ENCODE results near the gene PSD4.

Gene PSD4

GRCh38 chr2:113219889-113220641 lies 46.3 kb downstream of the PSD4 start:
- DNase-seq (ENCODE audit: low read depth in 1 of 2, low spot score in 1 of 2), result no peak

GRCh38 chr2:113220970-113221708 lies 47.4 kb downstream of the PSD4 start:
- DNase-seq (ENCODE audit: low read depth in 1 of 2, low spot score in 1 of 2), result no peak

- no peak for DNase-seq (ENCODE audit: low read depth in 1 of 2, low spot score in 1 of 2)
Measured at GRCh38 chr2:113221846-113222245, 48.1 kb downstream of the PSD4 start.

- no peak for DNase-seq (ENCODE audit: low read depth in 1 of 2, low spot score in 1 of 2)
Measured at GRCh38 chr2:113223813-113224212, 50.0 kb downstream of the PSD4 start.

GRCh38 chr2:113224647-113225236 lies 51.0 kb downstream of the PSD4 start:
- no peak for DNase-seq (ENCODE audit: low read depth in 1 of 2, low spot score in 1 of 2)

- no peak for DNase-seq (ENCODE audit: low read depth in 1 of 2, low spot score in 1 of 2)
Measured at GRCh38 chr2:113225263-113226259, 51.8 kb downstream of the PSD4 start.

- DNase-seq (ENCODE audit: low read depth in 1 of 2, low spot score in 1 of 2), result no peak
Measured at GRCh38 chr2:113226462-113226861, 52.7 kb downstream of the PSD4 start.

GRCh38 chr2:113227290-113227689 lies 53.5 kb downstream of the PSD4 start:
- no peak for DNase-seq (ENCODE audit: low read depth in 1 of 2, low spot score in 1 of 2)

- no peak for DNase-seq (ENCODE audit: low read depth in 1 of 2, low spot score in 1 of 2)
Measured at GRCh38 chr2:113227698-113228097, 53.9 kb downstream of the PSD4 start.

- no peak for DNase-seq (ENCODE audit: low read depth in 1 of 2, low spot score in 1 of 2)
Measured at GRCh38 chr2:113228351-113228750, 54.6 kb downstream of the PSD4 start.

- no peak for DNase-seq (ENCODE audit: low read depth in 1 of 2, low spot score in 1 of 2)
Measured at GRCh38 chr2:113228991-113229716, 55.4 kb downstream of the PSD4 start.

- DNase-seq (ENCODE audit: low read depth in 1 of 2, low spot score in 1 of 2), result no peak
Measured at GRCh38 chr2:113229795-113230194, 56.0 kb downstream of the PSD4 start.

- DNase-seq (ENCODE audit: low read depth in 1 of 2, low spot score in 1 of 2), result no peak
Measured at GRCh38 chr2:113230531-113230930, 56.8 kb downstream of the PSD4 start.

GRCh38 chr2:113231064-113231463 lies 57.3 kb downstream of the PSD4 start:
- no peak for DNase-seq (ENCODE audit: low read depth in 1 of 2, low spot score in 1 of 2)

GRCh38 chr2:113232123-113232522 lies 58.4 kb downstream of the PSD4 start:
- no peak for DNase-seq (ENCODE audit: low read depth in 1 of 2, low spot score in 1 of 2)

GRCh38 chr2:113232740-113233139 lies 59.0 kb downstream of the PSD4 start:
- DNase-seq (ENCODE audit: low read depth in 1 of 2, low spot score in 1 of 2), result no peak

GRCh38 chr2:113233593-113234550 lies 60.1 kb downstream of the PSD4 start:
- no peak for DNase-seq (ENCODE audit: low read depth in 1 of 2, low spot score in 1 of 2)

- DNase-seq (ENCODE audit: low read depth in 1 of 2, low spot score in 1 of 2), result no peak
Measured at GRCh38 chr2:113234721-113235346, 61.1 kb downstream of the PSD4 start.
